GM19099 (cell line): Measurements from ENCODE around the gene MAP3K7.

Experiments used
- POLR2A ChIP-seq: IDR thresholded peaks from 3 replicates; pipeline ENCODE4 v1.6.1; 2011; ENCODE audit warnings: low read depth; ENCODE audit not compliant: insufficient read length; ENCODE audit errors: extremely low read depth

MAP3K7 gene

GRCh38 chr6:90544741-90545140, 42.1 kb downstream of the MAP3K7 start:
- TF ChIP-seq POLR2A: no peak

GRCh38 chr6:90544081-90544480, 42.8 kb downstream of the MAP3K7 start:
- no peak for TF ChIP-seq POLR2A

GRCh38 chr6:90541221-90541620, 45.7 kb downstream of the MAP3K7 start:
- TF ChIP-seq POLR2A: no peak

GRCh38 chr6:90538278-90539046, 48.4 kb downstream of the MAP3K7 start:
- TF ChIP-seq POLR2A: no peak

GRCh38 chr6:90537723-90538258, 49.1 kb downstream of the MAP3K7 start:
- no peak for TF ChIP-seq POLR2A

- TF ChIP-seq POLR2A: no peak
Measured at GRCh38 chr6:90537027-90537426, 49.8 kb downstream of the MAP3K7 start.

GRCh38 chr6:90536520-90536919, 50.4 kb downstream of the MAP3K7 start:
- TF ChIP-seq POLR2A: no peak

- TF ChIP-seq POLR2A: no peak
Measured at GRCh38 chr6:90534337-90535025, 52.4 kb downstream of the MAP3K7 start.

- no peak for TF ChIP-seq POLR2A
Measured at GRCh38 chr6:90533615-90534336, 53.1 kb downstream of the MAP3K7 start.

- no peak for TF ChIP-seq POLR2A
Measured at GRCh38 chr6:90530882-90531281, 56.0 kb downstream of the MAP3K7 start.

- TF ChIP-seq POLR2A: no peak
Measured at GRCh38 chr6:90525421-90525820, 61.5 kb downstream of the MAP3K7 start.

GRCh38 chr6:90523779-90524310, 63.0 kb downstream of the MAP3K7 start:
- TF ChIP-seq POLR2A: no peak

- TF ChIP-seq POLR2A: no peak
Measured at GRCh38 chr6:90521955-90522354, 64.9 kb downstream of the MAP3K7 start.

- TF ChIP-seq POLR2A: no peak
Measured at GRCh38 chr6:90516074-90516660, 70.7 kb downstream of the MAP3K7 start.

GRCh38 chr6:90514496-90514895, 72.4 kb downstream of the MAP3K7 start:
- TF ChIP-seq POLR2A: no peak

- no peak for TF ChIP-seq POLR2A
Measured at GRCh38 chr6:90508753-90509152, 78.1 kb downstream of the MAP3K7 start.
